ENCODE data around the gene TM4SF1.
"Not testable (repeated sequence)": the region's sequence is repeated elsewhere in the genome, so short reads cannot be mapped to it uniquely, and the experiment has no call there.

Gene TM4SF1

DNA sequence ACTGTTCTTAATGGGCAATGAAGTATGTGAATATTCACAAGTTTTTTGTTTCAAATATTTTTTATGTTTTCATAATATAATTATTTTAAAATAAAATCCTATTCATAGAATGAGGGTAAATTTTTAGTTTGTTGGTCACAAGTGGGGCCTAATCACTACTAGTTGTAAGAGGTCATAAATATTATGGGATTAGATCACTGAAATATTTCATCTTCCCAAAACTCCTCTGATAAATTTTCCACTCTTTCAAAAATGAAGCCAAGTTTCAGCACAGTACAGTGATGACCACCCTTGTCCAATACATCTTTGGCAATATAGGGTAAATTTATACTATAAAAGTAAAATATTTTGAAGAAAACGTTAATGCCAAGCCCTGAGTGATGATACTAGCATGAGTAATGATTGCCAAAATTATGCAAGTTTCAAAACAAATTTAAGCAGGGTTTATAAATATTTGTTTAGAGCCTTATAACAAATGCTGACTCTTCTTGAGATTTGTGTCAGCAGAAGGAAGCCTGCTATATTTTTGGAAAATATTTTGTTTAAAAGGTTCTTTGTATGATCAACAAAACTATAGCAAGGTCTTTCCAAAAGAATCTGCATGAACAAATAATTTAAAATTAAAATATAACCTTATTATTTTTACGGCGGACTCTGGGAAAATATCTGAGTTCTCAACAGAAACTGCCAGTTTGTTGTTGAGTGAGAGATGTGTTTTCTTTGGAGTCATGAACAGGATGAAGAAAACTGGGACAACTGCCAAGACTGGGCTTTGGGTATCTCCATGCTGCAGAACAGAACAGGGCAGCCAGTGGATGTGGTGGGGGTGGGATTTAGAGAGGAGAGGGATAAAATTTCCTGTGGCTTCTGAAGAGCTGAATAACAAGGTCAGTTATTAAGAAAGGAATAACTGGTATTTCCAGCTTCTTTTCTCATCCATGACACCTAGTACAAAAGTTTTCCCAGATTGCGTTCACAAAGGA is 17.9 kb upstream of the TM4SF1 start:
- DNase-seq = peak; percentile 88

GRCh38 chr3:149393345-149394160 is 16.1 kb upstream of the TM4SF1 start:
- peak; percentile 80 for DNase-seq

GRCh38 chr3:149391960-149392359 is 14.5 kb upstream of the TM4SF1 start:
- no peak for DNase-seq

GRCh38 chr3:149390772-149391212 is 13.3 kb upstream of the TM4SF1 start:
- no peak for DNase-seq

DNA sequence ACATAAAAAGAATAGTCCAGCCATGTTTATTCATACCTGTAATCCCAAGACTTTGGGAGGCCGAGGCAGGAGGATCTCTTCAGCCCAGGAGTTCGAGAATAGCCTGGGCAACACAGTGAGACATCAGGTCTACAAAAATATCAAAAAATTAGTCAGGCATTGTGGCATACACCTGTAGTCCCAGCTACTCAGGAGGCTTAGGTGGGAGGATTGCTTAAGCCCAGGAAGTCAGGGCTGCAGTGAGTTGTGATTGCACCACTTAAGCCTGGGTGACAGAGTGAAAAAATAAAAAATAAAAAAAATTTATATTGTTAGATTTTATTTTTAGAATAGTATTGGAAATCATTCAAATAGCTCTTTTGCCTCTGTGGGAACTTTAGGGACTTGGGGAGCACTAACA is 12.8 kb upstream of the TM4SF1 start:
- DNase-seq = no peak

GRCh38 chr3:149388531-149389417 is 11.3 kb upstream of the TM4SF1 start:
- DNase-seq = no peak

GRCh38 chr3:149388001-149388440 is 10.6 kb upstream of the TM4SF1 start:
- DNase-seq = peak; percentile 65

DNA sequence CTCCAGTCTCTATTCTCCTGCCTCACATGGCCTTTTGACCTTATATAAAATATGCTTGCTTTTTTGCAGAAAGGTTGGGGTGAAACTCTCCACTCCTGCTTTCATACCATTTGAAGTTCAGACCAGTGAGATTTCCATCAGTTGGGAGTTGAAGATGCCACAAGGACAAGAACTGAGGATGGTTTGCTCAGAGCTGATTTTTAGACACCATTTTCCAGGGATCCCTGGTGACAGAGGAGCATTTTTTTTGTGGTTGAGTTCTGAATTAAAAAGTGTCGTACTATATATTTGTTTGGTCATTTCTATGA is 8.8 kb upstream of the TM4SF1 start:
- no peak for DNase-seq

DNA sequence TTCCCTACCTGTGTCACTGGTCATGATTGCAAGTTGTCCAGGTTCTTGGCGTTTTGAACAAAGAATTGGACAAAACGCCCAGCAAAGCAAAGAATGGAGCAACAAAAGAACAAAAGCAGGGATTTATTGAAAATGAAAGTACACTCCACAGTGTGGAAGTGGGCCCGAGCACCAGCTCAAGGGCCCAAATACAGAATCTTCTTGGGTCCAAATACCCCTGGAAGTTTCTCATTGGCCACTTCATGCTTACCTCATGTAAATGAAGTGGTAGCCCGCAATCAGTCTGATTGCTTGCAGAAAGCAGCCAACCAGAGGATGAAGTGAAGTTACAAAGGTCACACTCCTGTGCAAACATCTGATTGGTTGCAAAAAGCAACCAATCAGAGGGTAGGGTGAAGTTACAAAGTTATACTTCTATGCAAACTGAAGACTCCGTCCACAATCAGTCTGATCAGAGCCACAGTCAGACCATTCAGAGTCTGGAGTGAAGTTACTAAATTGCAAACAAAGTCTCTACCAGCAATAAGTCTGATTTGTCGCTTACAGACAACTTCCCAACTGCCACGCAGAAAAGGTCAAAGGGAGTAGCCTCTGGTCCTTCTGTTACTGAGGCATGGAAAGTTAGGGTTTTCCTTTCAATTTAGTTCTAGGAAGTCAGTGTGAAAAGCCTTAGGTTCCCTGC is 8.3 kb upstream of the TM4SF1 start:
- no peak for DNase-seq

GRCh38 chr3:149384911-149385321 is 7.5 kb upstream of the TM4SF1 start:
- no peak for DNase-seq

DNA sequence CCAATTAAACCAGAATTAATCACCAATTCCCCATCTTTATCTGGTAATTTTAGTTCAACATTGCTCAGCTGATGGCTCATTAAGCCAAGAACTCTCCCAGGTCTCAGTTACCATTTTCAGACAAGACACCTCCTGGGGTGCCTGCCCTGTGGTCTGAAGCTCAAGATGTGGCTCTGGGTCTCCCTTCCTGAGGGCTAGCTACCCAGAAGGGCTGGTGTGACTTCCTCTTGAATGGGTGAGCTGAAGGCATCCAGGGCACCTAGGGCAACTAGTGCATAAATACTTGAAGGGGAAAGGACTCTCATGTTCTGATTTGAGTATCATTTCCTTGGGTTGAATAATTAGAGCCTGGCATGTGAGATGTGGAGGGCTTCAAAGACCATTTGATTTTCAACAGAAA is 6.7 kb upstream of the TM4SF1 start:
- no peak for DNase-seq

GRCh38 chr3:149383703-149384102 is 6.3 kb upstream of the TM4SF1 start:
- DNase-seq = no peak

- DNase-seq = no peak
Measured at GRCh38 chr3:149382518-149382917, 5.1 kb upstream of the TM4SF1 start.

- DNase-seq = peak; percentile 79
Measured at GRCh38 chr3:149382101-149382467, 4.6 kb upstream of the TM4SF1 start.

DNA sequence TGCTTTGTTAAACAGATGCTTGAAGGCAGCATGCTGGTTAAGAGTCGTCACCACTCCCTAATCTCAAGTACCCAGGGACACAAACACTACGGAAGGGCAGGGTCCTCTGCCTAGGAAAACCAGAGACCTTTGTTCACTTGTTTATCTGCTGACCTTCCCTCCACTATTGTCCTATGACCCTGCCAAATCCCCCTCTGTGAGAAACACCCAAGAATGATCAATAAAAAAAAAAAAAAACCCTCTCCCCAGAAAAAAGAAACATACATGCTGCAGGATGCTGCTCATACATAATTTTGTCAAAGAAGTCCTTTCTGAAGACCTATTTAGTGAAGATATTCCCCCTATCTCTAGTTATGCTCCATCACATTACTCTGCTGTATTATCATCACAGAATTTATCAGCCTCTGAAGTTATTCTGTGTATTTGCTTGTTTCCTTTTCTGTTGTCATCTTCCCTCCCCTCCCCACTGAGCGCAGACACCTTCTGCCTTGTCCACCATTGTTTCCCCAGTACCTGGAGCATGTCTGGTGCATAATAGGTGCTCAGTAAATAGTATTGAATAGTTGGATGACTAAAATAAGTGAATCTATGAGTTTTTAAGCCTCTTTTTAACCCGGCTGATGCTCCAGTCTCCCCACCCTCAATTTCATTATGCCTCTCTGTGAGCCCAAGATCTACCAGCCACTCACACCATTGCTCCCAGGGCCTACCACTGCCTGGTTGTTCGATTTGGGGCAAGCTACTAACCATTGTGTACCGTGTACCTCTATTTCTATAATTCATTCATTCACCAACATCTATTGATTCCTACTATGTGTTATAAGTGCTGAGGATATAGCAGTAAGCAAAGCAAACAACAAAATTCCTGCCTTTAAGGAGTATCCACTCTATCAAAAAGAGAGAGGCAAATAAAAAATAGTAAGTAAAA is 4.0 kb upstream of the TM4SF1 start:
- no peak for DNase-seq

DNA sequence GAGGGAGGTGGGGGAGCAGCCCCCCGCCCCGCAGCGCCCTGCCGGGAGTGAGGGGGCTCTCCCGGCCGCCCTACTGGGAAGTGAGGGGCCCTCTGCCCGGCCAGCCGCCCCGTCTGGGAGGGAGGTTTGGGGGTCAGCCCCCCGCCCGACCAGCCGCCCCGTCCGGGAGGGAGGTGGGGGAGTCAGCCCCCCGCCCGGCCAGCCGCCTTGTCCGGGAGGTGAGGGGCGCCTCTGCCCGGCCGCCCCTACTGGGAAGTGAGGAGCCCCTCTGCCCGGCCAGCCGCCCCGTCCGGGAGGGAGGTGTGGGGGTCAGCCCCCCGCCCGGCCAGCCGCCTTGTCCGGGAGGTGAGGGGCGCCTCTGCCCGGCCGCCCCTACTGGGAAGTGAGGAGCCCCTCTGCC is 2.8 kb upstream of the TM4SF1 start:
- not testable (repeated sequence) for DNase-seq

- no peak for DNase-seq
Measured at GRCh38 chr3:149378478-149379309, 1.2 kb upstream of the TM4SF1 start.

DNA sequence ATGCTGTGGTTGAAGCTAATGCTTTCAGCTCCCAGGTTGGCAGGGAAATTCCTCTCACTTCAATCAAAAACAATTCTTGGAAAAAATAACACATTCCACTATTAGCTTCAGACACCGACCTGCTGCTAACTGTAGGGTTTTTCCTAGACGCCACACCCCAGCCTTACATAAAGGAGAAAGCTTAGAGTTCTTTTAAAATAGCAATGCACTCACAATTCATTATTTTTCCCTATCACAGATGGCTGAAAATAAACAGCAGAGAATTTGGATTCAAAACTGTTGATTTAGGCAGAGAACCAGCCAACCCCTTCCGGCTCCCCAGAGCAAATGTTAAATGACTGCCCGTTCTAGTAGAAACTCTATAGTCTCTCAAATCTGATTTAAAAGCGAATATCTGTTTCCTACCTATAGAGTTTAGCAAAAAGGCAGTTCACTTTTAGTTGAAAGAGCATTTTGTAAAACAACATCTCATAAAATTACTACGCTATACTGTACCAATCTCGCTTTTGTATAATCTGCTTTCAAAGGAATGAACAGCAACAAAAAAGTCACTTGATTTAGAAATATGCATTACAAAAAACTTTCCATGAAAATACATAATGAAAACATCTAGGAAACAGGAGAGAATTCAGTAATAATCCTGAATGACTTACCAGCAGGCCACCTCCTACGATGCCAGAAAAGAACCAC is 586 bp downstream of the TM4SF1 start:
- peak; percentile 35 for DNase-seq

DNA sequence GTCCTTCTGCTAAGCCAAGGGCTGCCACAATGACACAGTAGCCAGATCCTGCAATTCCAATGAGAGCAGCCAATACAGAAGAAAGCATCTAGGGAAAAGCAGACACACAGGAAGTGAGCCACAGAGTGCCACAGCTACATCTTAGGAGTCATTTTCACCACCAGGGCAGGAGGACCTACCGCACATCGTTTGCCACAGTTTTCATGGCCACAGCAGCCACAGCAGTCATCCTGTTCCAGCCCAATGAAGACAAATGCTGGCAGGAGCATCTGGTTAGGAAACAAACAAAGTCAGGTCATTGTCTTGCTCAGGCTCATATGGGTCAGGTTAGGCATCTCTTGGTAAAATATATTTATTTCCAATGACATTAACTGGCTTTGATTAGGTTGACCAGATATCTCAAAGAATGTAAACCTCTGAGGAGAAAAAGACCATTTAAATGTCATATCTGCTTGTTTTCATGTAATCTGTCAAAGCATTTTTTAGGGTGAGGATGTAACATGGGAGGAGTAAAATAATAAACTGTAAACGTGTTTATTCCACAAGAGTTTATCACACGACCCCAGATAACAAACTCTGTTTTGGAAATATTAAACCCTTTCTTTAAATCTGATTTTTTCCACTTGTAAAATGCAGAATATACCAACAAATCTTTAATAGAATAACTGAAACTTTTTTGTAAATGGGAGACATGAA is 1.8 kb downstream of the TM4SF1 start:
- DNase-seq = no peak

All from fibroblast of skin of scalp (primary cell).